Subcutaneous adipose tissue (tissue), 4 donors: Measurements from ENCODE around the gene OR2A12. TPM values are rescaled to one million over a fixed set of nuclear protein-coding genes. Genes with fewer than 3 reads are reported as not detected.

Experiments used
- total RNA-seq, 4 donors: library from RNA; depleted of rRNA; stranded (reverse); fragments of >200 nt; gene quantifications; one replicate each; pipeline ENCODE4 v1.1.0, GENCODE V29; 2016
- TF ChIP-seq, protein P1 (sequence below): fragments of 450-650 bp; IDR thresholded peaks from one replicate; pipeline ENCODE4 v1.5.1; 2016; ENCODE audit warnings: low read depth, mild to moderate bottlenecking, control low read depth, antibody characterized with exemption, moderate library complexity

OR2A12 gene
- total RNA-seq, 4 donors from 2014 or later = not detected

GRCh38 chr7:144098776-144099175 is 12.7 kb downstream of the OR2A12 start:
- TF ChIP-seq, protein P1, sequence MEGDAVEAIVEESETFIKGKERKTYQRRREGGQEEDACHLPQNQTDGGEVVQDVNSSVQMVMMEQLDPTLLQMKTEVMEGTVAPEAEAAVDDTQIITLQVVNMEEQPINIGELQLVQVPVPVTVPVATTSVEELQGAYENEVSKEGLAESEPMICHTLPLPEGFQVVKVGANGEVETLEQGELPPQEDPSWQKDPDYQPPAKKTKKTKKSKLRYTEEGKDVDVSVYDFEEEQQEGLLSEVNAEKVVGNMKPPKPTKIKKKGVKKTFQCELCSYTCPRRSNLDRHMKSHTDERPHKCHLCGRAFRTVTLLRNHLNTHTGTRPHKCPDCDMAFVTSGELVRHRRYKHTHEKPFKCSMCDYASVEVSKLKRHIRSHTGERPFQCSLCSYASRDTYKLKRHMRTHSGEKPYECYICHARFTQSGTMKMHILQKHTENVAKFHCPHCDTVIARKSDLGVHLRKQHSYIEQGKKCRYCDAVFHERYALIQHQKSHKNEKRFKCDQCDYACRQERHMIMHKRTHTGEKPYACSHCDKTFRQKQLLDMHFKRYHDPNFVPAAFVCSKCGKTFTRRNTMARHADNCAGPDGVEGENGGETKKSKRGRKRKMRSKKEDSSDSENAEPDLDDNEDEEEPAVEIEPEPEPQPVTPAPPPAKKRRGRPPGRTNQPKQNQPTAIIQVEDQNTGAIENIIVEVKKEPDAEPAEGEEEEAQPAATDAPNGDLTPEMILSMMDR = no peak

GRCh38 chr7:144100607-144101006 is 14.5 kb downstream of the OR2A12 start:
- TF ChIP-seq, protein P1 = no peak

- TF ChIP-seq, protein P1 = no peak
Observed at GRCh38 chr7:144102041-144102440, 16.0 kb downstream of the OR2A12 start.

GRCh38 chr7:144105211-144105610 is 19.1 kb downstream of the OR2A12 start:
- TF ChIP-seq, protein P1 = no peak

DNA sequence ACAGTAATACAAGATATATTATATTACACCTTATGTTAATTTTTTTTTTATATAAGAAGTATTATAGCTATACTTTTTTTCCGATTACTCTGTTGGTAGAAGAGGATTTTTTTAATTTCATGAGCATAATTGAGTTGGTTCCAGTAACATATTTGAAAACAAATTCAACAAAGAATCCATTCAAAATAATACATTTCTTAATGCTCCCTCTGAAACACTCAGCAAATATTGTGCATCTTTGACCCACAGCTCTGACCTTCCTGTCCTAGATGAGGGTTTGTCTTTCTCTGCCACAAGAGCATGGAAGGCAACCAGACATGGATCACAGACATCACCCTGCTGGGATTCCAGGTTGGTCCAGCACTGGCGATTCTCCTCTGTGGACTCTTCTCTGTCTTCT is 23.2 kb downstream of the OR2A12 start, which contains the start of gene OR2A2:
OR2A2 (plus strand) TSS at position 301 of the 400 bp plus-strand sequence; CDS start at position 301, 0 bp downstream.
- TF ChIP-seq, protein P1 = no peak

DNA sequence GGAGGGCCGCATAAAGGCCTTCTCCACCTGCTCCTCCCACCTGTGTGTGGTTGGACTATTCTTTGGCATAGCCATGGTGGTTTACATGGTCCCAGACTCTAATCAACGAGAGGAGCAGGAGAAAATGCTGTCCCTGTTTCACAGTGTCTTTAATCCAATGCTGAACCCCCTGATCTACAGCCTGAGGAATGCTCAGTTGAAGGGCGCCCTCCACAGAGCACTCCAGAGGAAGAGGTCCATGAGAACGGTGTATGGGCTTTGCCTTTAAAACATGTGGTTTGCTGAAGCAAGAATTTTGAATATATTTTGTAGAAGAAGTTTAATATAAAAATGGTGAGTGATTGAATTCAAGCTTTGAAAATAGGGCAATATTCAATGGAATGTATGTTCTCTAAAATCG is 24.2 kb downstream of the OR2A12 start:
- TF ChIP-seq, protein P1 = no peak

GRCh38 chr7:144113651-144114050 is 27.6 kb downstream of the OR2A12 start:
- TF ChIP-seq, protein P1 = no peak
